NCI-H1417 treated with DMSO at 0.1 percent for 48 hours (cell line): ENCODE data around the gene TMEM178B.
"Not testable (repeated sequence)": the region's sequence is repeated elsewhere in the genome, so short reads cannot be mapped to it uniquely, and the experiment has no call there.

ENCODE experiments used
- DNase-seq: peaks from one replicate; lab custom pipeline; 2025; lab: John Stamatoyannopoulos, UW

The TMEM178B gene

GRCh38 chr7:141356161-141356560, 282.3 kb downstream of the TMEM178B start:
- no peak for DNase-seq

- no peak for DNase-seq
Observed at GRCh38 chr7:141358386-141358785, 284.5 kb downstream of the TMEM178B start.

- DNase-seq: peak; percentile 57
Observed at GRCh38 chr7:141359262-141359661, 285.4 kb downstream of the TMEM178B start.

GRCh38 chr7:141359740-141360415, 286.0 kb downstream of the TMEM178B start:
- no peak for DNase-seq

- no peak for DNase-seq
Observed at GRCh38 chr7:141360416-141360760, 286.5 kb downstream of the TMEM178B start.

GRCh38 chr7:141360803-141361202, 286.9 kb downstream of the TMEM178B start:
- DNase-seq: no peak

- no peak for DNase-seq
Observed at GRCh38 chr7:141361479-141361878, 287.6 kb downstream of the TMEM178B start.

- DNase-seq: no peak
Observed at GRCh38 chr7:141361960-141362359, 288.1 kb downstream of the TMEM178B start.

- no peak for DNase-seq
Observed at GRCh38 chr7:141362580-141363435, 288.9 kb downstream of the TMEM178B start.

- no peak for DNase-seq
Observed at GRCh38 chr7:141363748-141364147, 289.9 kb downstream of the TMEM178B start.

- no peak for DNase-seq
Observed at GRCh38 chr7:141366091-141366621, 292.3 kb downstream of the TMEM178B start.

GRCh38 chr7:141369422-141369821, 295.6 kb downstream of the TMEM178B start:
- no peak for DNase-seq

GRCh38 chr7:141370178-141370577, 296.3 kb downstream of the TMEM178B start:
- no peak for DNase-seq

- no peak for DNase-seq
Observed at GRCh38 chr7:141370650-141371049, 296.8 kb downstream of the TMEM178B start.

- DNase-seq: no peak
Observed at GRCh38 chr7:141374425-141374824, 300.6 kb downstream of the TMEM178B start.

GRCh38 chr7:141375442-141375841, 301.6 kb downstream of the TMEM178B start:
- no peak for DNase-seq

GRCh38 chr7:141377906-141378305, 304.0 kb downstream of the TMEM178B start:
- no peak for DNase-seq

GRCh38 chr7:141378405-141378804, 304.5 kb downstream of the TMEM178B start:
- DNase-seq: no peak

- no peak for DNase-seq
Observed at GRCh38 chr7:141381794-141382427, 308.0 kb downstream of the TMEM178B start.

GRCh38 chr7:141383356-141383755, 309.5 kb downstream of the TMEM178B start:
- DNase-seq: not testable (repeated sequence)

GRCh38 chr7:141386881-141387280, 313.0 kb downstream of the TMEM178B start:
- DNase-seq: no peak

- DNase-seq: no peak
Observed at GRCh38 chr7:141387521-141388217, 313.8 kb downstream of the TMEM178B start.
